Muscle of leg (tissue), 11 donors: ENCODE data around the gene PLPP3. TPM values are rescaled to one million over a fixed set of nuclear protein-coding genes. Genes with fewer than 3 reads are reported as not detected.

Experiments
- DNase-seq: peaks from one replicate; pipeline ENCODE4 v3.0.0; 2013
- H3K27ac ChIP-seq: one replicate; pipeline ENCODE4 v1.5.1; 2013; ENCODE audit warnings: mild to moderate bottlenecking, low read length, control low read depth
- H3K27me3 ChIP-seq: one replicate; pipeline ENCODE4 v1.6.1; 2013; ENCODE audit warnings: low read length; ENCODE audit not compliant: control insufficient read depth, insufficient read depth
- H3K36me3 ChIP-seq: one replicate; pipeline ENCODE4 v1.6.1; 2013; ENCODE audit warnings: low read length; ENCODE audit not compliant: control insufficient read depth, insufficient read depth
- H3K4me1 ChIP-seq: one replicate; pipeline ENCODE4 v1.6.1; 2013; ENCODE audit warnings: low read length; ENCODE audit not compliant: control insufficient read depth, insufficient read depth
- H3K4me3 ChIP-seq: one replicate; pipeline ENCODE4 v1.5.1; 2013; ENCODE audit warnings: low read length, control low read depth
- H3K9me3 ChIP-seq: replicated peaks from 2 replicates; pipeline ENCODE4 v1.6.1; 2013; ENCODE audit warnings: low read depth, low read length; ENCODE audit not compliant: control insufficient read depth
- WGBS: methylation state at CpG from one replicate; pipeline ENCODE4 v1.1.5; 2013; ENCODE audit warnings: missing lambda C conversion rate; ENCODE audit not compliant: insufficient coverage; 5-methylcytosine and 5-hydroxymethylcytosine counted together
- polyA plus RNA-seq, 8 donors: library from polyadenylated mRNA; unstranded; fragments of 120-200 nt; gene quantifications; one replicate each; pipeline versions ENCODE4 v1.2.1 to v1.2.3, GENCODE V29; 2013; ENCODE audit warnings: inconsistent platforms in 1 of 8, low replicate concordance in 1 of 8; ENCODE audit not compliant: insufficient read length in 8 of 8, insufficient read depth in 1 of 8
- total RNA-seq: library from RNA; stranded (reverse); fragments of 120-200 nt; gene quantifications from one replicate; pipeline ENCODE4 v1.2.4, GENCODE V29; 2013

PLPP3 gene
- total and polyA plus RNA-seq, 9 donors = 99.8 to 184 (median 125) TPM

- Histone ChIP-seq H3K4me1 (peaks cover 3% of the 10 kb centered on the region), H3K27me3 (no peaks in the 10 kb centered on the region), H3K36me3 (no peaks in the 10 kb centered on the region), H3K27ac (no peak overlapping the region), H3K4me3 (no peak overlapping the region), H3K9me3 (no peaks in the 10 kb centered on the region)
- peak; percentile 80 for DNase-seq
- WGBS = 29% methylated on average over 1 of the region's 5 CpGs
Measured at GRCh38 chr1:56469640-56470371, 109.6 kb downstream of the PLPP3 start.

GRCh38 chr1:56468518-56468917 lies 110.8 kb downstream of the PLPP3 start:
- Histone ChIP-seq H3K4me1 (peaks cover 3% of the 10 kb centered on the region), H3K27ac (no peak overlapping the region), H3K4me3 (no peak overlapping the region), H3K27me3 (no peaks in the 10 kb centered on the region), H3K9me3 (no peaks in the 10 kb centered on the region), H3K36me3 (no peaks in the 10 kb centered on the region)
- peak; percentile 88 for DNase-seq
- 18% methylated on average over 7 of the region's 7 CpGs for WGBS

- DNase-seq = no peak
- Histone ChIP-seq H3K27me3 (no peaks in the 10 kb centered on the region), H3K36me3 (no peaks in the 10 kb centered on the region), H3K4me1 (peaks cover 3% of the 10 kb centered on the region), H3K4me3 (no peak overlapping the region), H3K27ac (no peak overlapping the region), H3K9me3 (no peaks in the 10 kb centered on the region)
- WGBS = 83% methylated on average over 1 of the region's 1 CpG
Measured at GRCh38 chr1:56466538-56466937, 112.8 kb downstream of the PLPP3 start.

- no peak overlapping the region for H3K27ac ChIP-seq
- 62% methylated on average over 3 of the region's 4 CpGs for WGBS
- peaks cover 5% of the 10 kb centered on the region for H3K4me1 ChIP-seq
- DNase-seq = peak; percentile 68
- H3K4me3 ChIP-seq = no peak overlapping the region
- no peaks in the 10 kb centered on the region for H3K9me3 ChIP-seq
- H3K36me3 ChIP-seq = no peaks in the 10 kb centered on the region
- no peaks in the 10 kb centered on the region for H3K27me3 ChIP-seq
Measured at GRCh38 chr1:56464294-56464693, 115.1 kb downstream of the PLPP3 start.

- Histone ChIP-seq H3K4me1 (peaks cover 3% of the 10 kb centered on the region), H3K27ac (no peak overlapping the region), H3K36me3 (no peaks in the 10 kb centered on the region), H3K4me3 (no peak overlapping the region), H3K27me3 (no peaks in the 10 kb centered on the region), H3K9me3 (no peaks in the 10 kb centered on the region)
- 100% methylated on average over 1 of the region's 1 CpG for WGBS
- no peak for DNase-seq
Measured at GRCh38 chr1:56463376-56463775, 116.0 kb downstream of the PLPP3 start.

GRCh38 chr1:56462209-56462608 lies 117.2 kb downstream of the PLPP3 start:
- Histone ChIP-seq H3K36me3 (no peaks in the 10 kb centered on the region), H3K27ac (no peak overlapping the region), H3K27me3 (no peaks in the 10 kb centered on the region), H3K4me3 (no peak overlapping the region), H3K9me3 (no peaks in the 10 kb centered on the region), H3K4me1 (peaks cover 2% of the 10 kb centered on the region)
- DNase-seq = no peak
- 78% methylated on average over 2 of the region's 3 CpGs for WGBS

- no peak overlapping the region for H3K4me3 ChIP-seq
- H3K4me1 ChIP-seq = peaks cover 3% of the 10 kb centered on the region
- 48% methylated on average over 4 of the region's 12 CpGs for WGBS
- DNase-seq = no peak
- H3K27me3 ChIP-seq = no peaks in the 10 kb centered on the region
- no peak overlapping the region for H3K27ac ChIP-seq
- no peaks in the 10 kb centered on the region for H3K9me3 ChIP-seq
- no peaks in the 10 kb centered on the region for H3K36me3 ChIP-seq
Measured at GRCh38 chr1:56461158-56462127, 117.9 kb downstream of the PLPP3 start.

- H3K27me3 ChIP-seq = no peaks in the 10 kb centered on the region
- no peaks in the 10 kb centered on the region for H3K36me3 ChIP-seq
- WGBS = 100% methylated on average over 1 of the region's 4 CpGs
- no peak overlapping the region for H3K27ac ChIP-seq
- peaks cover 4% of the 10 kb centered on the region for H3K4me1 ChIP-seq
- no peak for DNase-seq
- no peak overlapping the region for H3K4me3 ChIP-seq
- H3K9me3 ChIP-seq = no peaks in the 10 kb centered on the region
Measured at GRCh38 chr1:56459260-56459659, 120.1 kb downstream of the PLPP3 start.

GRCh38 chr1:56457756-56458375 lies 121.5 kb downstream of the PLPP3 start:
- Histone ChIP-seq H3K4me1 (peaks cover 11% of the 10 kb centered on the region), H3K4me3 (no peak overlapping the region), H3K27me3 (no peaks in the 10 kb centered on the region), H3K27ac (no peak overlapping the region), H3K36me3 (no peaks in the 10 kb centered on the region), H3K9me3 (no peaks in the 10 kb centered on the region)
- WGBS = 92% methylated on average over 5 of the region's 10 CpGs
- DNase-seq = no peak
